BJ (cell line): ENCODE data around the gene ZBTB47. TPM values are rescaled to one million over a fixed set of nuclear protein-coding genes. Genes with fewer than 3 reads are reported as not detected.

Experiments used
- CTCF ChIA-PET: fragments of 350-600 bp; formaldehyde crosslinking; extraction: SDS; loops from one replicate; lab custom pipeline; 2021; ENCODE audit warnings: antibody characterized with exemption, inconsistent platforms; lab: Yijun Ruan, JAX
- POLR2A ChIA-PET: fragments of 300-600 bp; sonication (Branson Sonifier 250); formaldehyde crosslinking; extraction: SDS; loops from one replicate; lab custom pipeline; 2021; ENCODE audit warnings: antibody characterized with exemption; lab: Charles Lee
- DNase-seq: peaks from one replicate; pipeline ENCODE4 v3.0.0-alpha.2; 2011; ENCODE audit warnings: low read depth
- H3K27me3 ChIP-seq: 2 replicates; pipeline ENCODE4 v1.6.0; 2011; ENCODE audit warnings: low read length; ENCODE audit not compliant: control insufficient read depth, insufficient read depth
- H3K36me3 ChIP-seq: 2 replicates; pipeline ENCODE4 v1.5.1; 2011; ENCODE audit warnings: low read length; ENCODE audit not compliant: control insufficient read depth, insufficient read depth
- H3K4me3 ChIP-seq: 2 replicates; pipeline ENCODE4 v1.5.1; 2011; ENCODE audit warnings: low read depth, mild to moderate bottlenecking, control low read depth, low read length
- CTCF ChIP-seq: IDR thresholded peaks from 2 replicates; pipeline ENCODE4 v1.5.1; 2011; ENCODE audit warnings: low read depth, mild to moderate bottlenecking, control low read depth, inconsistent platforms, low read length, moderate library complexity; ENCODE audit not compliant: insufficient read depth
- polyA plus RNA-seq: library from polyadenylated mRNA; depleted of rRNA; stranded (reverse); fragments of >200 nt; gene quantifications from 2 replicates; pipeline ENCODE4 v1.2.3, GENCODE V29; 2011

ZBTB47 gene
- polyA plus RNA-seq, 1 experiment: 30.1 TPM

GRCh38 chr3:42705962-42706585, 52.6 kb downstream of the ZBTB47 start:
- TF ChIP-seq CTCF: no peak
- Histone ChIP-seq H3K36me3 (no peaks in the 10 kb centered on the region), H3K4me3 (no peak overlapping the region), H3K27me3 (peaks cover 4% of the 10 kb centered on the region; the same call in 1 of the 2 replicates)
- ChIA-PET POLR2A (no interaction called here), CTCF (no interaction called here)
- DNase-seq: no peak

DNA sequence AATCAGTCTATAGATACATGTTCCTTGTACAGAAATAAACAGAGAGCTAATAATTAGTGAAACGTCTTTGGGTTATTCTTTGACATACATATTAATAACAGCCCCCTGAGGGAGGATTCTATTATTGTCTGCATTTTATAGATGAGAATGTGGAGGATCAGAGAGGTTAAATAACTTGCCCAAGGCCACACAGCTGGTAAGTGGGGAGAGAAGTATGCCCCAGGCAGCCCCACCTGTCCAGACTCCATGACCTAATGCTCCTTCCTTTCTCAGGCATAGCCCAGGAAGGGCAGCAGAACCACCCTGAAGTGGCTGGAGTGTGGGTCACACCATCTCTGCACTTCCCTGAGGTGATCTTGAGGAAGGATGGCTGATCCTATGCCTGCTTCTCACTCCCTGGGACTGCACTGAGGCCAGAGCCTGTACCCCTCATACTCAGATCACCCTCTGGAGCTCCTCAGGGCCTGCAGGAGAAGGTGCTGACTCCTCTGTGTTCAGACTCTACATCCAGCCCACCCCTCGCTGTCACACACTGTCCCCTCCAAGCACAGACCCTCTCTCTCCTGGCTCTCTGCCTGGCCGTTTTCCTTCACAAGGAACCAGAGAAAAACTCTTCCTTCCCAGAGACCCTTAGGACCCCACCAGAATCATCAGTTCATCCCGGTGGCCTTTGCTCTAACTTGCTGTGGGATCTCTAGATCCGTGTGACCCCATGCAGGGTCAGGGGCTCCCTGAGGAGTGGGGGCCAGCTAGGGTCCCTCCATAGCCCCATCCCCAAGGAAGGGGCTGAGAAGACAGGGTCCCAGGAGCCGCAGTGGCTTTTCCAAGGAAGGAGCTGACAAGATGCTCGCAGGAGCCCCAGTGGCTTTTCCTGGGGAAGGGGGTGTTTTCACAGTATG, 53.5 kb downstream of the ZBTB47 start:
- POLR2A ChIA-PET: no interaction called here
- H3K27me3 ChIP-seq: peaks cover 6% of the 10 kb centered on the region
- TF ChIP-seq CTCF: no peak
- no peaks in the 10 kb centered on the region for H3K36me3 ChIP-seq
- DNase-seq: no peak
- CTCF ChIA-PET: interaction anchor here (1.2 kb wide), 1 partner anchor 16 kb away, joined by 5 read pairs; no protein-coding TSS in a partner anchor
- no peak overlapping the region for H3K4me3 ChIP-seq

DNA sequence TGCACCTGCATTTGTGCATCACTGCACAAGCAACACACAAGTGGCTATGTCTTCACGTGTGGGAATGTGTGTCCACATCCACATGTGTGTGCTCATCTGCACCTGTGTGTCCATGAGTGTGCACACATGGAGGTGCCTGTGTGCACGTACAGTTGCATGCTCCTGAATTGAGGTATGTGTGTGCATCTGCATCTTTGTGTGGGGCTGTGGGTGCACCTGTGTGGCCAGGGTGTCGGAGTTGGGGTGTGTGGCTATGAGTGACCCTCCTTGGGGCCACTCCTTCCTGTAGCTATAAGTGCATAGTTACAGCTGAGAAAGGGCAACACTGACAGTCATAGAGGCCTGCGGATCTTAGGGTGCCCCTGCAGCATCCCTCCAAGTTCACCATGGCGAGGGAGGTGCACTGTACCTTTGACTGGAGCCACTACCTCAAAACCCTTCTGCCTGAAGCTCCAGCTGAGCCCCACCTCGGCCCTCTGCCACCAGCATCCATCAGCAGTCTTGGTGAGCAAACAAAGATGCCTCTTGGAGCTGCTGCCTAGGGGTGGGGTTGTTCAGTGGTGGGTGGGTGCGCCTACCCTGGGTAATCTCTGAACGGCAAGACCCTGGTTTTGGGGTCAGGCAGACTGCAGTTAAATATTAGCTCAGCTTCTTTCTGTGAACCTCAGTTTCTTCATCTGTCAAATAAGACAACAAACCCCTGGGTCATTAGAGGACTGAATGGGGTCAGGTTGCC, 54.3 kb downstream of the ZBTB47 start:
- ChIA-PET POLR2A (no interaction called here), CTCF (interaction anchor here (1.2 kb wide), 1 partner anchor 17 kb away, joined by 5 read pairs; no protein-coding TSS in a partner anchor)
- Histone ChIP-seq H3K27me3 (peaks cover 6% of the 10 kb centered on the region), H3K36me3 (no peaks in the 10 kb centered on the region), H3K4me3 (no peak overlapping the region)
- no peak for DNase-seq
- TF ChIP-seq CTCF: no peak

DNA sequence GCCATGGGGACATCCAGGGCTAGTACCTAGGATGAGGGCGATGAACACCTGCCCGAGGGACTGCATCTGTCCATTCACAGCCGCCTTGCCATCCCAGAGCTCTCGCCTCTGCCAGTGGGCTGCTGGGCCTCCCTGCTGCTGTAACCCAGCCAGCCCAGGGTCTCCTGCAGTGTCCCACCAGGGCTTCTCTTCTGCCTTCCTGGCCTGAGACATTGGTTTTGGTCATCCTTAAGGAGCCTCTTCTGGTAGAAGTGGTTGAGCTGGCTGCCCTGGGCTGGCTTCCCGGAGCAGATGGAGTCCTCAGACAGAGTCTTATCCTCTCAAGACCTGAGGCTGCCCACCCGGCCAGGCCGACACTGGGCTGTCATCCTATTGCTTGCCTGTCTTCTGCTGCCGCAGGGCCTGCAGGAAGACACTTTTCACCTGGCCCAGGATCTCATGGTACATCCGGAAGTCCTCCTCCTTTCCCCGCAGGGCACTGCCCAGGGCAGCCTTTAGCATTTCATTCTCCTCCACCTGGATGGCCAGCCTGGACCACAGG, 55.2 kb downstream of the ZBTB47 start:
- ChIA-PET POLR2A (no interaction called here), CTCF (no interaction called here)
- TF ChIP-seq CTCF: no peak
- H3K27me3 ChIP-seq: peaks cover 8% of the 10 kb centered on the region
- no peak overlapping the region for H3K4me3 ChIP-seq
- no peaks in the 10 kb centered on the region for H3K36me3 ChIP-seq
- DNase-seq: no peak
